Retinal pigment epithelial cell (primary cell): ENCODE measurements around the gene SUFU.

Experiments used
- DNase-seq: peaks from one replicate; pipeline ENCODE4 v3.0.0-alpha.2; 2010; ENCODE audit warnings: low read depth
- H3K4me3 ChIP-seq: 2 replicates; pipeline ENCODE4 v1.5.1; 2011; ENCODE audit warnings: mild to moderate bottlenecking, low read length, control low read depth, moderate library complexity
- CTCF ChIP-seq: conservative IDR thresholded peaks from 2 replicates; pipeline ENCODE4 v1.5.1; 2011; ENCODE audit warnings: low read depth, low read length, control low read depth, inconsistent platforms

Gene SUFU

GRCh38 chr10:102635377-102635776 is 131.6 kb downstream of the SUFU start:
- H3K4me3 ChIP-seq = no peak overlapping the region
- no peak for TF ChIP-seq CTCF
- no peak for DNase-seq

- DNase-seq = no peak
- H3K4me3 ChIP-seq = no peak overlapping the region
- no peak for TF ChIP-seq CTCF
Observed at GRCh38 chr10:102639537-102639936, 135.8 kb downstream of the SUFU start.

- H3K4me3 ChIP-seq = peak overlapping the region; percentile 89
- no peak for DNase-seq
- no peak for TF ChIP-seq CTCF
Observed at GRCh38 chr10:102641402-102641801, 137.6 kb downstream of the SUFU start.

GRCh38 chr10:102641880-102642735 is 138.3 kb downstream of the SUFU start:
- DNase-seq = peak; percentile 89
- no peak for TF ChIP-seq CTCF
- peak overlapping the region; percentile 89 for H3K4me3 ChIP-seq

- no peak for TF ChIP-seq CTCF
- no peak for DNase-seq
- peak overlapping the region; percentile 89 for H3K4me3 ChIP-seq
Observed at GRCh38 chr10:102642736-102643335, 139.1 kb downstream of the SUFU start.

GRCh38 chr10:102643336-102644065 is 139.7 kb downstream of the SUFU start:
- peak overlapping the region; percentile 89 for H3K4me3 ChIP-seq
- DNase-seq = no peak
- TF ChIP-seq CTCF = no peak
